LNCAP (cell line): ENCODE results near the gene PPP1R13L.

Experiments
- TF ChIP-seq, protein P1 (sequence below): fragments of 450-650 bp; IDR thresholded peaks from 2 replicates; pipeline ENCODE4 v1.5.1; 2017; ENCODE audit warnings: mild to moderate bottlenecking

Gene PPP1R13L, protein sequence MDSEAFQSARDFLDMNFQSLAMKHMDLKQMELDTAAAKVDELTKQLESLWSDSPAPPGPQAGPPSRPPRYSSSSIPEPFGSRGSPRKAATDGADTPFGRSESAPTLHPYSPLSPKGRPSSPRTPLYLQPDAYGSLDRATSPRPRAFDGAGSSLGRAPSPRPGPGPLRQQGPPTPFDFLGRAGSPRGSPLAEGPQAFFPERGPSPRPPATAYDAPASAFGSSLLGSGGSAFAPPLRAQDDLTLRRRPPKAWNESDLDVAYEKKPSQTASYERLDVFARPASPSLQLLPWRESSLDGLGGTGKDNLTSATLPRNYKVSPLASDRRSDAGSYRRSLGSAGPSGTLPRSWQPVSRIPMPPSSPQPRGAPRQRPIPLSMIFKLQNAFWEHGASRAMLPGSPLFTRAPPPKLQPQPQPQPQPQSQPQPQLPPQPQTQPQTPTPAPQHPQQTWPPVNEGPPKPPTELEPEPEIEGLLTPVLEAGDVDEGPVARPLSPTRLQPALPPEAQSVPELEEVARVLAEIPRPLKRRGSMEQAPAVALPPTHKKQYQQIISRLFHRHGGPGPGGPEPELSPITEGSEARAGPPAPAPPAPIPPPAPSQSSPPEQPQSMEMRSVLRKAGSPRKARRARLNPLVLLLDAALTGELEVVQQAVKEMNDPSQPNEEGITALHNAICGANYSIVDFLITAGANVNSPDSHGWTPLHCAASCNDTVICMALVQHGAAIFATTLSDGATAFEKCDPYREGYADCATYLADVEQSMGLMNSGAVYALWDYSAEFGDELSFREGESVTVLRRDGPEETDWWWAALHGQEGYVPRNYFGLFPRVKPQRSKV

GRCh38 chr19:45404557-45405434 lies at the start of gene PPP1R13L:
TSS of gene PPP1R13L (minus strand) at chr19:45405069. CDS start at chr19:45398318, 6,751 bp downstream.
- TF ChIP-seq, protein P1, sequence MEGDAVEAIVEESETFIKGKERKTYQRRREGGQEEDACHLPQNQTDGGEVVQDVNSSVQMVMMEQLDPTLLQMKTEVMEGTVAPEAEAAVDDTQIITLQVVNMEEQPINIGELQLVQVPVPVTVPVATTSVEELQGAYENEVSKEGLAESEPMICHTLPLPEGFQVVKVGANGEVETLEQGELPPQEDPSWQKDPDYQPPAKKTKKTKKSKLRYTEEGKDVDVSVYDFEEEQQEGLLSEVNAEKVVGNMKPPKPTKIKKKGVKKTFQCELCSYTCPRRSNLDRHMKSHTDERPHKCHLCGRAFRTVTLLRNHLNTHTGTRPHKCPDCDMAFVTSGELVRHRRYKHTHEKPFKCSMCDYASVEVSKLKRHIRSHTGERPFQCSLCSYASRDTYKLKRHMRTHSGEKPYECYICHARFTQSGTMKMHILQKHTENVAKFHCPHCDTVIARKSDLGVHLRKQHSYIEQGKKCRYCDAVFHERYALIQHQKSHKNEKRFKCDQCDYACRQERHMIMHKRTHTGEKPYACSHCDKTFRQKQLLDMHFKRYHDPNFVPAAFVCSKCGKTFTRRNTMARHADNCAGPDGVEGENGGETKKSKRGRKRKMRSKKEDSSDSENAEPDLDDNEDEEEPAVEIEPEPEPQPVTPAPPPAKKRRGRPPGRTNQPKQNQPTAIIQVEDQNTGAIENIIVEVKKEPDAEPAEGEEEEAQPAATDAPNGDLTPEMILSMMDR = no peak

- TF ChIP-seq, protein P1 = no peak
These were observed 47.0 kb upstream of the PPP1R13L start for GRCh38 chr19:45451850-45452387.

- TF ChIP-seq, protein P1 = no peak
These were observed 46.4 kb upstream of the PPP1R13L start for GRCh38 chr19:45451131-45451849.

GRCh38 chr19:45450012-45450333 lies 45.1 kb upstream of the PPP1R13L start:
- TF ChIP-seq, protein P1 = no peak

DNA sequence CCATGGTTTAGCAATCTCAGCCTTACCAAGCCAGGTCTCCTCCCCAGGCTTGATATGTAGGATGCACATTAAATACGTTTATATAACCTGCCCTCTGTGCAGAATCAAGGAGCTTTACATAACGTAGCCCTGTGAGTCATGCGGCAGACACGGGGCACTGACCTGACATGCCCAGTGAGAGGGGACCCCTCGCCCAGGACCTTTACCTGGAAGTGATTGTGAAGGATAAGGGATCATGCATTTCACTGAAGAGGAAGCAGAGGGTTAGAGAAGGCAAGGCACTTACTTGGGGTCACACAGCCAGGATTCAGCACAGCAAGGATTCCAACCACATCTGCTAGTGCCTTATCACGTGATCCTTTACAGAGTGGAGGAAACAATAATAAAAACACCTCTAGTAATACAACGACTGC lies 44.0 kb upstream of the PPP1R13L start:
- TF ChIP-seq, protein P1 = no peak

DNA sequence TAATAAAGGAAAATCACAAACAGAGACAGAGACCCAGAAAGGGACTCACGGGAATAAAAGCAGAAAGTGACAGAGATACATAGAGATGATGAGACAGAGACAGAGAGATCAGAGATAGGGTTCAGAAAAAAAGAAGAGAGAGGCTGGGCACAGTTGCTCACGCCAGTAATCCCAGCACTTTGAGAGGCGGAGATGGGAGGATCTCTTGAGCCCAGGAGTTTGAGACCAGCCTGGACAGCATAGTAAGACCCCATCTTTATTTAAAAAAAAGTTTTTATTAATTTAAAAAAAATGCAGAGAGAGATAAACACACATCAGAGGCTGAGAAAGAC lies 43.5 kb upstream of the PPP1R13L start:
- TF ChIP-seq, protein P1 = no peak
